NCI-H2107 treated with DMSO at 0.1 percent for 48 hours (cell line): Measurements from ENCODE around the gene EYA2.

Experiments
- DNase-seq: peaks from one replicate; lab custom pipeline; 2025; ENCODE audit not compliant: unreplicated experiment; lab: John Stamatoyannopoulos, UW

EYA2 gene

DNA sequence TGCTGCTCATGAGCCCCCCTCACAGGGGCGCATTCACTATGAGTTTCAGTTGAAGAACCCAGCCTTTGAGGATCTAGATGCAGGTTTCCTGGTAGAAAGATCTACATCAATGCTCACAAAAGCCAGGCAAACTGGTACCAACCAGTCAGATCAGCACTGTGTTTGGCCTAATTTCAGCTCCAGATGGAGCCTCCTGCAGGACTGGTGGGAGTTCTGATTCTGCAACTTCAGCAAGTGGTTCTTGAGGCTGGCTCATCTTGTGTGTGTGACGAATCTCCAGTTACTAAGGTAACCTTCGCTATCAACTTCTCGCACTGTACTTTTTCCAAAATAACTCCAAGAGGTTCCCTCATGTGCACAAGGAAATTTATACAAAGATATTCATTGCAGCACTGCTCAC lies 343.1 kb downstream of the EYA2 start:
- no peak for DNase-seq
